B cell (primary cell): Measurements from ENCODE around the gene FAXC. TPM values are rescaled to one million over a fixed set of nuclear protein-coding genes. Genes with fewer than 3 reads are reported as not detected.

Experiments used
- ATAC-seq: fragments of 200-7000 bp; cut with Tn5 transposase; one replicate; pipeline ENCODE4 v1.10.0; 2021; ENCODE audit warnings: low read depth, mild to moderate bottlenecking, moderate number of reproducible peaks, moderate library complexity
- CTCF ChIA-PET: fragments of 350-600 bp; sonication (Branson Sonifier 250); formaldehyde crosslinking; loops from one replicate; lab custom pipeline; 2021; ENCODE audit warnings: antibody characterized with exemption, inconsistent platforms; lab: Charles Lee
- POLR2A ChIA-PET: fragments of 350-600 bp; sonication (Branson Sonifier 250); formaldehyde crosslinking; loops from one replicate; lab custom pipeline; 2021; ENCODE audit warnings: antibody characterized with exemption; lab: Charles Lee
- DNase-seq: peaks from one replicate; pipeline ENCODE4 v3.0.0; 2013
- H2AFZ ChIP-seq: 2 replicates; pipeline ENCODE4 v1.6.1; 2012; ENCODE audit warnings: mild to moderate bottlenecking, low read depth, low read length; ENCODE audit not compliant: insufficient read depth, poor library complexity, severe bottlenecking
- H3K27ac ChIP-seq, 2 donors: 1 replicate in 1 of 2; 2 replicates in 1 of 2; pipeline ENCODE4 v1.5.1; 2012 to 2013; ENCODE audit warnings: low read length in 2 of 2, mild to moderate bottlenecking in 2 of 2, moderate library complexity in 1 of 2
- H3K27me3 ChIP-seq, 4 experiments: fragments of 200-600 bp in 1 of 4; sonication (generic) in 1 of 4; replicated peaks in 1 of 4; 1 replicate in 2 of 4; 2 replicates in 2 of 4; pipeline versions ENCODE4 v1.6.1 to v1.7.0; 2013 to 2016; ENCODE audit warnings: low read length in 3 of 4, mild to moderate bottlenecking in 2 of 4, mixed read lengths in 1 of 4, moderate library complexity in 1 of 4; ENCODE audit not compliant: insufficient read depth in 4 of 4, control insufficient read depth in 3 of 4; ENCODE audit errors: control extremely low read depth in 1 of 4
- H3K36me3 ChIP-seq, 2 experiments: replicated peaks in 1 of 2; 1 replicate in 1 of 2; 2 replicates in 1 of 2; pipeline versions ENCODE4 v1.6.1 to v1.7.1; 2013; ENCODE audit warnings: low read length in 1 of 2; ENCODE audit not compliant: insufficient read depth in 2 of 2, control insufficient read depth in 1 of 2; ENCODE audit errors: control extremely low read depth in 1 of 2, extremely low read depth in 1 of 2
- H3K4me1 ChIP-seq, 2 donors: fragments of 200-600 bp in 1 of 2; sonication (generic) in 1 of 2; 1 replicate in 1 of 2; 2 replicates in 1 of 2; pipeline versions ENCODE4 v1.5.1 to v1.6.1; 2013 to 2017; ENCODE audit warnings: low read length in 2 of 2; ENCODE audit not compliant: control insufficient read depth in 2 of 2, insufficient read depth in 2 of 2
- H3K4me2 ChIP-seq: replicated peaks from 2 replicates; pipeline ENCODE3; 2012; ENCODE audit warnings: mild to moderate bottlenecking, low read depth, low read length; ENCODE audit not compliant: poor library complexity, severe bottlenecking
- H3K4me3 ChIP-seq, 5 experiments: fragments of 200-600 bp in 1 of 5; sonication (generic) in 1 of 5; 1 replicate in 3 of 5; 2 replicates in 2 of 5; pipeline versions ENCODE4 v1.5.1 to v1.7.0; 2011 to 2016; ENCODE audit warnings: low read length in 4 of 5, mild to moderate bottlenecking in 4 of 5, low read depth in 2 of 5, control low read depth in 1 of 5, moderate library complexity in 1 of 5; ENCODE audit not compliant: insufficient read depth in 1 of 5; ENCODE audit errors: control extremely low read depth in 1 of 5, extremely low read depth in 1 of 5
- H3K79me2 ChIP-seq: fragments of 200-600 bp; sonication (generic); one replicate; pipeline ENCODE4 v1.6.0; 2016; ENCODE audit warnings: low read length; ENCODE audit not compliant: control insufficient read depth, insufficient read depth
- H3K9ac ChIP-seq: fragments of 200-600 bp; sonication (generic); 2 replicates; pipeline ENCODE4 v1.6.1; 2017; ENCODE audit warnings: mild to moderate bottlenecking, low read length, moderate library complexity
- H3K9me3 ChIP-seq, 3 donors: one replicate each; pipeline versions ENCODE4 v1.6.1 to v1.7.1; 2013; ENCODE audit warnings: low read length in 2 of 3; ENCODE audit not compliant: control insufficient read depth in 2 of 3, insufficient read depth in 1 of 3; ENCODE audit errors: control extremely low read depth in 1 of 3
- H4K20me1 ChIP-seq: 2 replicates; pipeline ENCODE4 v1.6.0; 2012; ENCODE audit warnings: mild to moderate bottlenecking, low read length; ENCODE audit not compliant: insufficient read depth, control insufficient read depth, poor library complexity, severe bottlenecking
- H3K27ac Mint-ChIP-seq: one replicate; pipeline ENCODE4 v1.8.0; 2021; ENCODE audit warnings: mixed read lengths
- H3K27me3 Mint-ChIP-seq: one replicate; pipeline ENCODE4 v1.8.0; 2021; ENCODE audit warnings: mixed read lengths
- H3K4me1 Mint-ChIP-seq: one replicate; pipeline ENCODE4 v1.8.0; 2021; ENCODE audit warnings: mixed read lengths
- H3K4me3 Mint-ChIP-seq: one replicate; pipeline ENCODE4 v1.8.0; 2021; ENCODE audit warnings: mixed read lengths
- H3K9me3 Mint-ChIP-seq: one replicate; pipeline ENCODE4 v1.8.0; 2022; ENCODE audit warnings: mixed read lengths; ENCODE audit not compliant: insufficient read depth
- CTCF ChIP-seq: fragments of 200-600 bp; IDR thresholded peaks from one replicate; pipeline ENCODE4 v1.8.0; 2022; ENCODE audit warnings: antibody characterized with exemption, mild to moderate bottlenecking
- EZH2 ChIP-seq: IDR thresholded peaks from 2 replicates; pipeline ENCODE4 v1.6.1; 2012; ENCODE audit warnings: borderline replicate concordance, low read depth, mild to moderate bottlenecking, moderate library complexity, low read length; ENCODE audit not compliant: insufficient read depth, poor library complexity, severe bottlenecking
- WGBS: methylation state at CpG from one replicate; pipeline ENCODE4 v1.1.5; 2013; ENCODE audit warnings: missing lambda C conversion rate; ENCODE audit not compliant: insufficient coverage; 5-methylcytosine and 5-hydroxymethylcytosine counted together
- intact Hi-C: fragments of 100-400 bp; cut with micrococcal nuclease; formaldehyde crosslinking; loops from one replicate; pipeline ENCODE4 v1.10.0; 2022
- polyA plus RNA-seq: library from polyadenylated mRNA; depleted of rRNA; stranded (reverse); fragments of >200 nt; gene quantifications from 2 replicates; pipeline ENCODE4 v1.2.3, GENCODE V29; 2012
- total RNA-seq, 2 donors: library from RNA; stranded (reverse); fragments of 120-200 nt in 1 of 2; gene quantifications; 1 replicate in 1 of 2; 2 replicates in 1 of 2; pipeline versions ENCODE4 v1.2.3 to v1.2.4, GENCODE V29; 2013 to 2022

Gene FAXC
- total and polyA plus RNA-seq, 2 donors (not counting 1 experiment from before 2014, with no cell fraction given), result not detected

- ATAC-seq, result no peak
- ChIA-PET CTCF (no interaction called here), POLR2A (no interaction called here)
- Histone ChIP-seq H3K27ac (no peak overlapping the region), H4K20me1 (no peaks in the 10 kb centered on the region), H3K9me3 (no peaks in the 10 kb centered on the region), H3K9ac (no peak overlapping the region), H3K4me3 (no peak overlapping the region), H3K27me3 (no peaks in the 10 kb centered on the region), H3K79me2 (no peaks in the 10 kb centered on the region), H3K36me3 (no peaks in the 10 kb centered on the region), H2AFZ (no peak overlapping the region), H3K4me2 (no peak overlapping the region), H3K4me1 (no peaks in the 10 kb centered on the region)
- Mint-ChIP-seq H3K27ac (no peak overlapping the region), H3K9me3 (no peaks in the 10 kb centered on the region), H3K27me3 (peaks cover 10% of the 10 kb centered on the region), H3K4me1 (no peaks in the 10 kb centered on the region), H3K4me3 (no peak overlapping the region)
- 87% methylated on average over 3 of the region's 4 CpGs for WGBS
- intact Hi-C loops, result no loop called here
- DNase-seq, result no peak
- no peak for TF ChIP-seq CTCF
- TF ChIP-seq EZH2, result no peak
These were observed 63.6 kb downstream of the FAXC start for GRCh38 chr6:99285881-99286280.

GRCh38 chr6:99282479-99283062, 66.9 kb downstream of the FAXC start:
- Mint-ChIP-seq H3K4me1 (no peaks in the 10 kb centered on the region), H3K27me3 (peaks cover 5% of the 10 kb centered on the region), H3K9me3 (no peaks in the 10 kb centered on the region), H3K4me3 (no peak overlapping the region), H3K27ac (no peak overlapping the region)
- Histone ChIP-seq H2AFZ (no peak overlapping the region), H3K27ac (no peak overlapping the region), H3K4me1 (no peaks in the 10 kb centered on the region), H3K36me3 (no peaks in the 10 kb centered on the region), H3K4me3 (no peak overlapping the region), H3K27me3 (no peaks in the 10 kb centered on the region), H3K9ac (no peak overlapping the region), H4K20me1 (no peaks in the 10 kb centered on the region), H3K79me2 (no peaks in the 10 kb centered on the region), H3K9me3 (no peaks in the 10 kb centered on the region), H3K4me2 (no peak overlapping the region)
- intact Hi-C loops, result no loop called here
- POLR2A ChIA-PET, result no interaction called here
- CTCF ChIA-PET, result no interaction called here
- no CpG with 5 or more reads among the region's 4 CpGs for WGBS
- no peak for ATAC-seq
- TF ChIP-seq EZH2 (no peak), CTCF (no peak)
- no peak for DNase-seq
